Smooth muscle cell (in vitro differentiated cells): ENCODE measurements around the gene DVL2. TPM values are rescaled to one million over a fixed set of nuclear protein-coding genes. Genes with fewer than 3 reads are reported as not detected.
A peak's percentile ranks its signal among the peaks of the same experiment; 100 is the strongest.

Experiments used
- DNase-seq: peaks from one replicate; lab custom pipeline; 2025; ENCODE audit not compliant: unreplicated experiment; lab: John Stamatoyannopoulos, UW
- H2AFZ ChIP-seq: fragments of 200-600 bp; sonication (generic); 2 replicates; pipeline ENCODE4 v1.6.0; 2016; ENCODE audit warnings: antibody characterized with exemption, low read depth, mild to moderate bottlenecking
- H3F3A ChIP-seq: fragments of 200-600 bp; sonication (generic); 2 replicates; pipeline ENCODE4 v1.6.0; 2017; ENCODE audit warnings: antibody characterized with exemption, low read depth
- H3K27ac ChIP-seq: fragments of 200-600 bp; sonication (generic); 2 replicates; pipeline ENCODE4 v1.5.1; 2016; ENCODE audit warnings: low read depth, mild to moderate bottlenecking
- H3K27me3 ChIP-seq: fragments of 200-600 bp; sonication (generic); 2 replicates; pipeline ENCODE4 v1.6.1; 2016; ENCODE audit warnings: low read depth, mild to moderate bottlenecking
- H3K36me3 ChIP-seq: fragments of 200-600 bp; sonication (generic); 2 replicates; pipeline ENCODE4 v1.5.1; 2016; ENCODE audit warnings: low read depth
- H3K4me1 ChIP-seq: fragments of 200-600 bp; sonication (generic); 2 replicates; pipeline ENCODE4 v1.5.1; 2016; ENCODE audit warnings: low read depth
- H3K4me2 ChIP-seq: fragments of 200-600 bp; sonication (generic); 2 replicates; pipeline ENCODE4 v1.6.0; 2016; ENCODE audit warnings: mild to moderate bottlenecking
- H3K4me3 ChIP-seq: fragments of 200-600 bp; sonication (generic); 2 replicates; pipeline ENCODE4 v1.5.1; 2016; ENCODE audit warnings: mild to moderate bottlenecking
- H3K79me2 ChIP-seq: fragments of 200-600 bp; sonication (generic); 2 replicates; pipeline ENCODE4 v1.6.0; 2016; ENCODE audit warnings: low read depth, mild to moderate bottlenecking
- H3K9ac ChIP-seq: fragments of 200-600 bp; sonication (generic); 2 replicates; pipeline ENCODE4 v1.6.0; 2016; ENCODE audit warnings: low read depth
- H3K9me3 ChIP-seq: fragments of 200-600 bp; sonication (generic); replicated peaks from 2 replicates; pipeline ENCODE4 v1.5.1; 2016; ENCODE audit warnings: low read depth
- H4K20me1 ChIP-seq: fragments of 200-600 bp; sonication (generic); 2 replicates; pipeline ENCODE4 v1.6.0; 2016; ENCODE audit warnings: low read depth
- CTCF ChIP-seq: fragments of 200-600 bp; sonication (generic); IDR thresholded peaks from 2 replicates; pipeline ENCODE4 v1.5.1; 2017; ENCODE audit warnings: borderline replicate concordance, mild to moderate bottlenecking, antibody characterized with exemption; ENCODE audit not compliant: insufficient read depth, poor library complexity, severe bottlenecking
- whole genome bisulfite sequencing: methylation state at CpG from one replicate; pipeline ENCODE4 v1.1.7; 2016; ENCODE audit warnings: low lambda C conversion rate; 5-methylcytosine and 5-hydroxymethylcytosine counted together
- polyA plus RNA-seq: library from polyadenylated mRNA; unstranded; fragments of >200 nt; fragmentation: Nextera tagmentation; extraction: Ambion mirVana; gene quantifications from 2 replicates; pipeline ENCODE4 v1.2.1, GENCODE V29; 2016
- total RNA-seq: library from RNA; depleted of rRNA; stranded (reverse); fragments of >200 nt; gene quantifications from 2 replicates; pipeline ENCODE4 v1.2.3, GENCODE V29; 2014

Gene DVL2
- total and polyA plus RNA-seq, 2 experiments from 2014 or later, result 31.8 to 49.6 TPM

GRCh38 chr17:7279448-7279847 is 45.1 kb upstream of the DVL2 start:
- no peaks in the 10 kb centered on the region for H3K36me3 ChIP-seq
- no peak overlapping the region for H2AFZ ChIP-seq
- 92% methylated on average over 8 of the region's 8 CpGs for WGBS
- H3K4me1 ChIP-seq, result no peaks in the 10 kb centered on the region
- no peak for TF ChIP-seq CTCF
- peaks cover 5% of the 10 kb centered on the region for H3F3A ChIP-seq
- H4K20me1 ChIP-seq, result no peaks in the 10 kb centered on the region
- H3K4me3 ChIP-seq, result no peak overlapping the region
- H3K27ac ChIP-seq, result no peak overlapping the region
- peaks cover 14% of the 10 kb centered on the region for H3K27me3 ChIP-seq
- no peaks in the 10 kb centered on the region for H3K9me3 ChIP-seq
- H3K4me2 ChIP-seq, result no peak overlapping the region
- no peak for DNase-seq
- H3K79me2 ChIP-seq, result no peaks in the 10 kb centered on the region
- no peak overlapping the region for H3K9ac ChIP-seq

GRCh38 chr17:7266784-7267183 is 32.5 kb upstream of the DVL2 start:
- H3K27me3 ChIP-seq, result peaks cover 18% of the 10 kb centered on the region
- DNase-seq, result no peak
- H3K4me2 ChIP-seq, result no peak overlapping the region
- no peak overlapping the region for H2AFZ ChIP-seq
- H3K9me3 ChIP-seq, result no peaks in the 10 kb centered on the region
- 15% methylated on average over 1 of the region's 1 CpG for WGBS
- no peaks in the 10 kb centered on the region for H3K36me3 ChIP-seq
- no peak for TF ChIP-seq CTCF
- H4K20me1 ChIP-seq, result no peaks in the 10 kb centered on the region
- H3F3A ChIP-seq, result peaks cover 11% of the 10 kb centered on the region
- no peak overlapping the region for H3K4me3 ChIP-seq
- H3K4me1 ChIP-seq, result peaks cover 5% of the 10 kb centered on the region
- H3K79me2 ChIP-seq, result no peaks in the 10 kb centered on the region
- no peak overlapping the region for H3K9ac ChIP-seq
- H3K27ac ChIP-seq, result peak overlapping the region; percentile 37

DNA sequence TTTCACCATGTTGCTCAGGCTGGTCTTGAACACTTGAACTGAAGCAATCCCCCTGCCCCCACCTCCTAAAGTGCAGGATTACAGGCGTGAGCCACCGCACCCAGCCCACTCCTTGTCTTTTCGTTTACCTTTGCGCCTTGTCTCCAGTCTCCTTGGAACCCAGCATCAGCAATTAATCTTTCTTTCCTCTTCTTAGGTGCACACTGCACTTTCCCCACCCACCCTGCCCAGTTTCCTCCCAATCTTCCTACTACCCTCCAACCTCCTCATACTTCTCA is 29.4 kb upstream of the DVL2 start:
- H3K9me3 ChIP-seq, result no peaks in the 10 kb centered on the region
- peaks cover 5% of the 10 kb centered on the region for H3K4me1 ChIP-seq
- TF ChIP-seq CTCF, result no peak
- H4K20me1 ChIP-seq, result no peaks in the 10 kb centered on the region
- no peaks in the 10 kb centered on the region for H3K79me2 ChIP-seq
- no peak overlapping the region for H3K27ac ChIP-seq
- H2AFZ ChIP-seq, result no peak overlapping the region
- H3K27me3 ChIP-seq, result peaks cover 31% of the 10 kb centered on the region
- no peaks in the 10 kb centered on the region for H3K36me3 ChIP-seq
- H3F3A ChIP-seq, result peaks cover 12% of the 10 kb centered on the region
- peak overlapping the region; percentile 87 for H3K4me2 ChIP-seq
- WGBS, result 62% methylated on average over 4 of the region's 4 CpGs
- no peak for DNase-seq
- no peak overlapping the region for H3K9ac ChIP-seq
- H3K4me3 ChIP-seq, result peak overlapping the region; percentile 59

- H3F3A ChIP-seq, result peaks cover 15% of the 10 kb centered on the region
- H4K20me1 ChIP-seq, result no peaks in the 10 kb centered on the region
- peak overlapping the region; percentile 87 for H3K4me2 ChIP-seq
- H3K79me2 ChIP-seq, result no peaks in the 10 kb centered on the region
- WGBS, result 13% methylated on average over 26 of the region's 26 CpGs
- no peak overlapping the region for H3K9ac ChIP-seq
- TF ChIP-seq CTCF, result no peak
- H2AFZ ChIP-seq, result no peak overlapping the region
- no peaks in the 10 kb centered on the region for H3K36me3 ChIP-seq
- H3K27ac ChIP-seq, result peak overlapping the region; percentile 24
- H3K27me3 ChIP-seq, result peaks cover 31% of the 10 kb centered on the region
- peaks cover 5% of the 10 kb centered on the region for H3K4me1 ChIP-seq
- H3K4me3 ChIP-seq, result peak overlapping the region; percentile 59
- DNase-seq, result no peak
- no peaks in the 10 kb centered on the region for H3K9me3 ChIP-seq
These were observed 28.9 kb upstream of the DVL2 start for GRCh38 chr17:7262935-7263800.
